ENCODE measurements around the gene SIDT1.

SIDT1 gene

GRCh38 chr3:113638910-113639309 lies 106.6 kb downstream of the SIDT1 start:
- DNase-seq, result no peak

DNA sequence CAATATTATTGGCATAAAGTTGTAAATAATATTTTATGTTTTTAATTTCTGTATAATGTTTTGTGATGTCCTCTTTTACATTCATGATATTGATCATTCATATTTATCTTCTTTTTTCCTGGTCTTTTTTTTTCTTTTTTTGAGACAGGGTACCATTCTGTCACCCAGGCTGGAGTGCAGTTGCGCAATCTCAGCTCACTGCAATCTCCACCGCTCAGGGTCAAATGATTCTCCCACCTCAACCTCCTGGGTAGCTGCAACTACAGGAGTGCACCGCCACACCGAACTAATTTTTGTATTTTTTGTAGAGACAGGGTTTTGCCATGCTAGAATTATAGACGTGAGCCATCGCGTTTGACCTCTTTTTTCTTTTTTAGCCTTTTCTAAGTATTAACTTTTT lies 111.2 kb downstream of the SIDT1 start:
- no peak for DNase-seq

GRCh38 chr3:113648524-113648923 lies 116.2 kb downstream of the SIDT1 start:
- no peak for DNase-seq

GRCh38 chr3:113649174-113649845 lies 117.0 kb downstream of the SIDT1 start:
- no peak for DNase-seq

DNA sequence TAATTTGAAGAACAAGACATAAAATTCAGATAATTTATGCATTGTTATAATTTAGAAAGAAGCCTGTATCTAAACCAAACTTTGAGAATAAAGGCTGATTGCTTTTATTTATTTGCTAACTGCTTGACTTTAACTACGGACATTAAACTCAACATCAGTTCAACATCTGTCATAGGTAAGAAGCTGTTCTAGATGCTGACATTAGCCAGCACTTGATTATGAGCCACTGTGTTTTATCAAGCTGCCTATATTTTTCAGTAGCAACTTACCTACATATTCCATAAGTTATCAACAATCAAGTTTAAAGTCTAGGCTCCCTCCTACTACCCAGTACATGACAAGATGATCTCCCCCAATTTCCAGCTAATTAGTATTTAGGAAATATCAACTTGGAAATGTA lies 122.0 kb downstream of the SIDT1 start:
- DNase-seq, result no peak

DNA sequence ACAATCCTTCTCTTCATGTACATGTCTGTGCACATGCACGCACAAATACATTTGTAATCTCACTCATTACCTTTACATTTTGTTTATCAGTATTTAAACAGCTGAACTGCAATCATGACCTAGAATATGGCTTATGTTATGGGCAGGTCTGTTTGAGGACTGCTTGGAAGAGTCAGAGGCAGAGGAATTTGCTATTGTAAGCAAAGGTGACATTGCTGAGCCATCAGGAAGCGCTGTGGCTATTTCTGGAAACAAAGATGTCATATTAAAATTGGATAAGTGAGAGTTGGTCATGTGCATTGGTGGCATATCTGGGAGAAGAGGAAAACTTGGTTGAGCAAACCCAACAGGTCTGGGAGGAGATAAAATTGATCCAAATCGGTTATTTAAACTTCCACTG lies 122.5 kb downstream of the SIDT1 start:
- DNase-seq, result no peak

DNA sequence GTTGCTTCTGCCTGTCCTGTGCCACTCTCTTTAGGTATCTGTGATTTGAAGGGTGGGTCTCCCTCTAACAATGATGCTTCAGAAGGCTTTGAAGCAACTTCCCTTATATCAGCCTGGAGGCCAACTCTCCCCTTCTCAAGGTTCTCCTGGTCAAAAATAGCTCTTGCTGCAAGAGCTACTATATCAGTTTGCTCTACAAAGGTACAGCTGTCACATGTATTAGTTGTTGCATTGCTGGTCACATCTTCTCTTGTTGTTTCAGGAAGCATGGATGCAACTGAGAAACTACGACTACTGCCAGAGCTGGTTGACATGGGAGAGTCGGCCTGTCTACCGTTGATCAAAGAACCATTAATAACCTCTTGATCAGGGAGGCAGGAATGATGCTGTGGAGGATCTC lies 125.8 kb downstream of the SIDT1 start:
- DNase-seq, result no peak

DNA sequence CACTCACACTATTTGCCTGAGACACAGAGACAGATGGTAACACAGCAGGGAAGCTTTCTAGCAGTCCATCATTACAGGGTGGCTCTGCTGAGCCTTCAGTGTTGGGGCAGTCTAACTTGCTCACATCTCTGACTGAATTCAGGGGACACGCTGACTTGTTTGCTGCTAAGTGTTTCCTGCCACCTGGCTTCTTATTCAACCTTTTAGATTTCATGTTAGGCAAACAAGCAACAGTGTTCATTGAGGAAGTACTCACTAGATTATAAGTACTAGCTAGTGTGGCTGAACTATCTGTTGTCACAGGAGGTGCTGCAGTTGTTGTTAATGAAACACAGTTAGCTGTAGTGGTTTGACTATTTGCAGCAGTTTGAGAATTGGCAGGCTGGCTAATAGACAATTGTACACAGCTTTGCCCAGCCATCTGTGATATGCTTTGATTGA lies 126.8 kb downstream of the SIDT1 start:
- DNase-seq, result peak; percentile 81

GRCh38 chr3:113659996-113660395 lies 127.6 kb downstream of the SIDT1 start:
- DNase-seq, result no peak

DNA sequence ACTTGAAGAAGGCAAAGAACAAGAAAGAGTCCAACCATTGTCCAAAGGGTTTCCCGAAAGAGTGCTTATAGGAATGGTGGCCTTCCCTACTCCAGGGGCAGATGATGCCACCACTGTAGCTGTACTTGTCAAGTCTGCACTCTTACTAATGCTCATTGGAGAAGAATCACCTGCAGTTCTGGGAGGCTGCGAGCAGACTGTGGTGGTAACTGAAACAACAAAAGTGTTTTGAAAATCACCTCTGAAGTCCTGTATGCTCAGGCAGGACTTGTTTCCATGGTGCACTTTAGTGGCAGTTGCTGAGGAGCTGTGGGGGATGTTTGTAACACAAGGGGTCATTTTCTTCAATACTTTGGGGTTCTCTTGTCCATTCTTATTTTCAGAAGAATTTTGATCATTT lies 128.1 kb downstream of the SIDT1 start:
- DNase-seq, result no peak

- no peak for DNase-seq
Measured at GRCh38 chr3:113660896-113661295, 128.5 kb downstream of the SIDT1 start.

DNA sequence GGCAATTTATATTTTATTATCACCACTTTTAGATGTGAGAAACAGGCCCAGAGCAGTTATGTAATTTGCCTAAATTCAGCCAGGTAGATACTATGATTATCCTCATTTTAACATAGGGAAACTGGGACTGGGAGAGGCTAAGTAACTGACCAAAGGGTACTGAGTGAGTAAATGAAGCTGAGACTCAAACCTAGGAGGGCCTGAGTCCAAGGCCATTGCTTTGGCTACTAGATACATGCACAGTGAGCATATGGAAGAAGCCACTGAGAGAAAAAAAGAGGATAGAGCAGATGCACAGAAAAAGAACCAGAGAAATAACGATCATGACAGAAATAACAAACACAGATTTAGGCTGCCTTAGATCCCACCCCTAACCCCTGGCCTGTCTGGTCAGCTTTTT lies 130.5 kb downstream of the SIDT1 start:
- no peak for DNase-seq

DNA sequence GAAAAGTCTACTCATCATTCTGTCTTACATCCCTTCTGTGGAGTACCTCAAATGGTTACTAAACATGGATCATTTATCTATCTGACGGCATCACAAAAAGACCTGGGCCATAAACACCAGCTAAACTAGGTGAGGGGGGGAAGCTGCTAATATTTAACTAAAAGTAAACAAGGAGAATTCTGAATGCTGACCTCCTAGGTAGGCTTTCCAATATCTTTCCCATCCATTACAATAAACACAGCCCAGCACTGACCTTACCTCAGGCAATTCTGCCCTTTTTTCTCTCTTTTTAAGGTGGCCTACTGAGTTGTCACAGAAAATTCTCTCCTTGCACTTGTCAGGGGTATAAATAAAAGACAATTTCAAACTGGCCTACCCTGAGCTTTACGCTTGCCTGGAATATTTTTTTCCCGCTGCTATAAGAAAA lies 131.0 kb downstream of the SIDT1 start:
- no peak for DNase-seq

GRCh38 chr3:113663761-113664160 lies 131.4 kb downstream of the SIDT1 start:
- DNase-seq, result no peak

DNA sequence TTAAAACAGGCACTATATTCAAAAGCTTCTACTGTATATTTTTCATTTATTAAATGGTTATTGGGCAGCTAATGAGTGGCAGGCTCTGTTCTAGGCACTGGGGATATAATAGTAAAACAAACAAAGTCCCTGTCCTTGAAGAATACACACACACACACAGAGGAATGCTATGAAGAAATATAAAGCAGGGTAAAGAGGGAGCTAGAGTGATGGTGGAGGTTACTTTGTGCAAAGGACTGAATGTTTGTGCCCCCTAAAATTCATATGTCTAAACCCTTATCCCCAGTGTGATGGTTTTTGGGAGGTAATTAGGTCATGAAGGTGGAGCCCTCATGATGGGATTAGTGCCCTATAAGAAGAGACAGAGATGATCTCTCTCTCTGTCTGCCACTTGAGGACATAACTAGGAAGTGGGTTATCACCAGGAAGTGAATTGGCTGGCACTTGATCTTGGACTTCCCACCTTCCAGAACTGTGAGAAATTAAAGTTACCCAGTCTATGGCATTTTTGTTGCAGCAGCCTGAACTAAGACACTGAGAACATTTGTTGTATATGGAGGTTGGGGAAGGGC lies 132.3 kb downstream of the SIDT1 start:
- DNase-seq, result no peak

DNA sequence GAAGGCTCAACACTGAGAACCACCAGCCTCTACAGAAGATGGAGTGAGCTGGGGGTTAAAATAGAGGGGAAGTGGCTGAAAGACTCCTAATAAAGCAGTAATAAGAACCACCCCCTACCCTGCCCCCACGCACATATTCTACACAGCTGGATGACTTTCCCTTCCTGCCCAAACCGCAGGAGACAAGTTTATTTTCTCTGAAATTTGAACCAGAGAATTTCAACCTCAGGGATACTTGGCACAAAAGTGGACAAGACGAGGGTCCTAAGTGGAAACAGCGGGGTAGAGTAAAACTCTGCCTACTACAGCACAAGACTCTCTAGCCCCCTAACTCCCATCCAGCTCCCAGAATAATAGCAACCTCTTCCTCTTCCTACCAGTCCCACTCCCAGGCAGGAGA lies 135.7 kb downstream of the SIDT1 start:
- DNase-seq, result no peak

- DNase-seq, result no peak
Measured at GRCh38 chr3:113673593-113673992, 141.2 kb downstream of the SIDT1 start.

- no peak for DNase-seq
Measured at GRCh38 chr3:113676261-113676660, 143.9 kb downstream of the SIDT1 start.

- DNase-seq, result no peak
Measured at GRCh38 chr3:113677737-113678136, 145.4 kb downstream of the SIDT1 start.

GRCh38 chr3:113678773-113679172 lies 146.4 kb downstream of the SIDT1 start:
- no peak for DNase-seq
